Measurements from ENCODE around the gene MAN1A1. TPM values are rescaled to one million over a fixed set of nuclear protein-coding genes. Genes with fewer than 3 reads are reported as not detected.

Gene MAN1A1
- total and polyA plus RNA-seq, 2 of the 4 experiments (the other 2 are of a cell fraction) = 5.9 to 6.4 TPM

GRCh38 chr6:119166024-119166784 is 183.4 kb downstream of the MAN1A1 start:
- intact Hi-C loops (cut with micrococcal nuclease) (no loop called here), dilution Hi-C loops (cut with HindIII; ENCODE audit: low sequenced_read_pairs, unreplicated experiment) (no loop called here), in situ Hi-C loops (cut with MboI; ENCODE audit: low sequenced_read_pairs) (no loop called here)
- CTCF ChIA-PET = no interaction called here
- no TSS peak for BruUV-seq (replicated peaks)
- DNase-seq = no peak
- WGBS, 2 experiments (ENCODE audit: extremely low coverage in 2 of 2, insufficient read length in 1 of 2) = 80% methylated on average over 2 of the region's 3 CpGs; no CpG with 5 or more reads in 1 of the 2 experiments
- ATAC-seq (ENCODE audit: low read depth) = no peak
- no peak overlapping the region for H3K9ac ChIP-seq (ENCODE audit: low read depth, low read length)
- no peaks in the 10 kb centered on the region for H4K20me1 ChIP-seq (ENCODE audit: insufficient read depth, low read length)
- no peak overlapping the region for H2BK20ac ChIP-seq (ENCODE audit: low read depth, low read length)
- no peak overlapping the region for H3K56ac ChIP-seq (ENCODE audit: extremely low read depth, insufficient read depth, low read length)
- H2BK5ac ChIP-seq (ENCODE audit: low read depth, low read length, poor library complexity, severe bottlenecking) = no peak overlapping the region
- H3K27ac ChIP-seq (ENCODE audit: insufficient read depth, low read length) = no peak overlapping the region
- no peak overlapping the region for H2BK120ac ChIP-seq (ENCODE audit: low read depth, low read length)
- no peak overlapping the region for H3K14ac ChIP-seq (replicated peaks; ENCODE audit: low read depth, low read length)
- no peaks in the 10 kb centered on the region for H3K4me1 ChIP-seq (ENCODE audit: control insufficient read depth, insufficient read depth, low read length)
- no peak overlapping the region for H2AFZ ChIP-seq (replicated peaks; ENCODE audit: low read length, poor library complexity)
- H4K8ac ChIP-seq (ENCODE audit: low read depth in 2 of 2, low read length in 2 of 2) = no peak overlapping the region
- H3K9me1 ChIP-seq (ENCODE audit: insufficient read depth, low read length) = peaks cover 2% of the 10 kb centered on the region; the same call in 1 of the 2 replicates
- no peak overlapping the region for H3K23ac ChIP-seq (ENCODE audit: low read depth, low read length)
- H2BK15ac ChIP-seq (ENCODE audit: low read depth, low read length) = no peak overlapping the region
- H3K36me3 ChIP-seq (ENCODE audit: control insufficient read depth, insufficient read depth, low read length) = no peaks in the 10 kb centered on the region
- no peak overlapping the region for H4K91ac ChIP-seq (ENCODE audit: insufficient read depth, low read depth, low read length)
- TF ChIP-seq ELK1 (IDR thresholded peaks at IDR 0.05; ENCODE audit: borderline replicate concordance, low read depth, low read length) = no peak
- no peak for TF ChIP-seq NFE2L2 (IDR thresholded peaks at IDR 0.05; ENCODE audit: low read depth, low read length)
- TF ChIP-seq MAZ (IDR thresholded peaks at IDR 0.05; ENCODE audit: borderline replicate concordance, low read depth, low read length) = no peak
- TF ChIP-seq CTCF (conservative IDR thresholded peaks at IDR 0.05; ENCODE audit: low read depth, low read length) = no peak
- no peak for TF ChIP-seq POLR2A (IDR thresholded peaks at IDR 0.05; ENCODE audit: low read depth, low read length)
- TF ChIP-seq CEBPB (IDR thresholded peaks at IDR 0.05; ENCODE audit: low read depth, low read length) = no peak
- no peaks in the 10 kb centered on the region for H3K27me3 ChIP-seq (ENCODE audit: control insufficient read depth, insufficient read depth, low read length)
- H3K4ac ChIP-seq (ENCODE audit: low read depth, low read length) = no peak overlapping the region
- H2AK9ac ChIP-seq (replicated peaks; ENCODE audit: low read depth, low read length, poor library complexity) = no peak overlapping the region
- H3K79me1 ChIP-seq (ENCODE audit: low read depth in 1 of 2, low read length in 2 of 2) = no peaks in the 10 kb centered on the region
- POLR2A ChIA-PET (ENCODE audit: unreplicated experiment) = no interaction called here
- no peak overlapping the region for H4K5ac ChIP-seq (ENCODE audit: low read depth, low read length)
- no peak overlapping the region for H3K4me3 ChIP-seq (ENCODE audit: insufficient read depth, low read depth, low read length)
- H2AK5ac ChIP-seq (ENCODE audit: low read depth, low read length) = no peak overlapping the region
- H3K9me3 ChIP-seq (ENCODE audit: control insufficient read depth, insufficient read depth, low read length) = no peaks in the 10 kb centered on the region
- H3K4me2 ChIP-seq (ENCODE audit: low read depth, low read length) = no peak overlapping the region
- H3K18ac ChIP-seq (ENCODE audit: low read depth, low read length) = no peak overlapping the region
